PC-3 (cell line): ENCODE results near the gene DLL4. TPM values are rescaled to one million over a fixed set of nuclear protein-coding genes. Genes with fewer than 3 reads are reported as not detected.

Source experiments
- ATAC-seq: fragments of 200-7000 bp; cut with Tn5 transposase; 2 replicates; pipeline ENCODE4 v1.9.1; 2020; ENCODE audit warnings: mild to moderate bottlenecking, moderate library complexity
- Bru-seq: library from RNA; stranded (reverse); fragments of 400-500 nt; gene quantifications from one replicate; lab custom pipeline; 2021; lab: Mats Ljungman, UMichigan
- BruChase-seq, 2 experiments: library from RNA; stranded (reverse); fragments of 400-500 nt; gene quantifications; one replicate each; lab custom pipeline; 2021; lab: Mats Ljungman, UMichigan
- BruUV-seq: library from RNA; stranded (reverse); fragments of 400-500 nt; replicated peaks from 2 replicates; lab custom pipeline; 2021; lab: Mats Ljungman, UMichigan
- CTCF ChIA-PET: fragments of 300-600 bp; sonication (Branson Sonifier 250); formaldehyde crosslinking; loops from one replicate; lab custom pipeline; 2022; ENCODE audit warnings: antibody characterized with exemption; lab: Charles Lee
- POLR2A ChIA-PET: fragments of 300-600 bp; sonication (Branson Sonifier 250); formaldehyde crosslinking; loops from one replicate; lab custom pipeline; 2022; ENCODE audit warnings: antibody characterized with exemption; ENCODE audit not compliant: unreplicated experiment; lab: Charles Lee
- DNase-seq: peaks from one replicate; pipeline ENCODE4 v3.0.0-alpha.2; 2015
- H2AFZ ChIP-seq: fragments of 300-600 bp; sonication (generic); 2 replicates; pipeline ENCODE4 v1.6.0; 2016; ENCODE audit warnings: antibody characterized with exemption, low read length
- H3F3A ChIP-seq: fragments of 300-600 bp; sonication (generic); one replicate; pipeline ENCODE4 v1.6.0; 2017; ENCODE audit warnings: antibody characterized with exemption, low read length, control low read depth, mild to moderate bottlenecking; ENCODE audit not compliant: unreplicated experiment
- H3K27ac ChIP-seq: fragments of 300-600 bp; sonication (generic); 2 replicates; pipeline ENCODE4 v1.5.1; 2016; ENCODE audit warnings: mild to moderate bottlenecking, low read length
- H3K27me3 ChIP-seq: fragments of 300-600 bp; sonication (generic); 2 replicates; pipeline ENCODE4 v1.6.1; 2016; ENCODE audit warnings: low read length, mixed read lengths
- H3K36me3 ChIP-seq: fragments of 300-600 bp; sonication (generic); 2 replicates; pipeline ENCODE4 v1.6.1; 2016; ENCODE audit warnings: low read depth, mixed run types, low read length, mixed read lengths
- H3K4me1 ChIP-seq: fragments of 300-600 bp; sonication (generic); 2 replicates; pipeline ENCODE4 v1.5.1; 2016; ENCODE audit warnings: low read length; ENCODE audit not compliant: insufficient read depth
- H3K4me2 ChIP-seq: fragments of 300-600 bp; sonication (generic); 2 replicates; pipeline ENCODE4 v1.6.0; 2016; ENCODE audit warnings: low read length
- H3K4me3 ChIP-seq: fragments of 300-600 bp; sonication (generic); 2 replicates; pipeline ENCODE4 v1.5.1; 2016; ENCODE audit warnings: mild to moderate bottlenecking, low read length, mixed read lengths
- H3K79me2 ChIP-seq: fragments of 300-600 bp; sonication (generic); 2 replicates; pipeline ENCODE4 v1.6.1; 2017; ENCODE audit warnings: low read length, mixed read lengths
- H3K9ac ChIP-seq: fragments of 300-600 bp; sonication (generic); 2 replicates; pipeline ENCODE4 v1.6.0; 2016; ENCODE audit warnings: mild to moderate bottlenecking, low read length
- H3K9me2 ChIP-seq: fragments of 300-600 bp; sonication (generic); replicated peaks from 2 replicates; pipeline ENCODE4 v1.6.1; 2016; ENCODE audit warnings: mixed run types, low read length, mixed read lengths
- H3K9me3 ChIP-seq: fragments of 300-600 bp; sonication (generic); 2 replicates; pipeline ENCODE4 v1.6.1; 2016; ENCODE audit warnings: low read length, mixed read lengths
- H4K20me1 ChIP-seq: fragments of 300-600 bp; sonication (generic); 2 replicates; pipeline ENCODE4 v1.6.1; 2016; ENCODE audit warnings: low read length, mixed read lengths
- EZH2 ChIP-seq: fragments of 300-600 bp; sonication (generic); IDR thresholded peaks from one replicate; pipeline ENCODE4 v1.6.1; 2017; ENCODE audit warnings: antibody characterized with exemption, mild to moderate bottlenecking, low read length; ENCODE audit not compliant: unreplicated experiment
- EZH2phosphoT487 ChIP-seq: fragments of 300-600 bp; sonication (generic); IDR thresholded peaks from 2 replicates; pipeline ENCODE4 v1.6.1; 2018; ENCODE audit warnings: mild to moderate bottlenecking, antibody characterized with exemption, low read length, borderline replicate concordance
- intact Hi-C: fragments of 100-400 bp; cut with micrococcal nuclease; formaldehyde crosslinking; loops from 2 replicates; pipeline ENCODE4 v1.9.0; 2023
- long read RNA-seq: library from polyadenylated mRNA; unstranded; transcript quantifications from one replicate; pipeline ENCODE4 v2.0.0, GENCODE V29; 2021; ENCODE audit not compliant: unreplicated experiment
- total RNA-seq: library from RNA; depleted of rRNA; stranded (reverse); fragments of >200 nt; gene quantifications from 2 replicates; pipeline ENCODE4 v1.2.3, GENCODE V29; 2014; rRNA removed
- TF ChIP-seq, protein P1 (sequence below): fragments of 300-600 bp; sonication (generic); conservative IDR thresholded peaks from 2 replicates; pipeline ENCODE4 v1.5.1; 2017; ENCODE audit warnings: antibody characterized with exemption, low read depth, mild to moderate bottlenecking, low read length

The DLL4 gene
- 2.2 and 2.9 TPM in 2 replicates for total RNA-seq
- percentile 52 among the genes with signal in this experiment for Bru-seq, nascent RNA
- percentile 53 among the genes with signal in this experiment for BruChase-seq, experiment 1, labeled RNA remaining after a 6-hour chase
- BruChase-seq, experiment 2, labeled RNA remaining after a 2-hour chase: percentile 59 among the genes with signal in this experiment
- long read RNA-seq, transcript DLL4-204 (11 exons, 3,433 nt): major isoform, 6 of 33 reads
- long read RNA-seq, partial matches to known transcripts: 24 of 33 reads
- long read RNA-seq, other reads (novel, unspliced or antisense): 3 of 33 reads

DNA sequence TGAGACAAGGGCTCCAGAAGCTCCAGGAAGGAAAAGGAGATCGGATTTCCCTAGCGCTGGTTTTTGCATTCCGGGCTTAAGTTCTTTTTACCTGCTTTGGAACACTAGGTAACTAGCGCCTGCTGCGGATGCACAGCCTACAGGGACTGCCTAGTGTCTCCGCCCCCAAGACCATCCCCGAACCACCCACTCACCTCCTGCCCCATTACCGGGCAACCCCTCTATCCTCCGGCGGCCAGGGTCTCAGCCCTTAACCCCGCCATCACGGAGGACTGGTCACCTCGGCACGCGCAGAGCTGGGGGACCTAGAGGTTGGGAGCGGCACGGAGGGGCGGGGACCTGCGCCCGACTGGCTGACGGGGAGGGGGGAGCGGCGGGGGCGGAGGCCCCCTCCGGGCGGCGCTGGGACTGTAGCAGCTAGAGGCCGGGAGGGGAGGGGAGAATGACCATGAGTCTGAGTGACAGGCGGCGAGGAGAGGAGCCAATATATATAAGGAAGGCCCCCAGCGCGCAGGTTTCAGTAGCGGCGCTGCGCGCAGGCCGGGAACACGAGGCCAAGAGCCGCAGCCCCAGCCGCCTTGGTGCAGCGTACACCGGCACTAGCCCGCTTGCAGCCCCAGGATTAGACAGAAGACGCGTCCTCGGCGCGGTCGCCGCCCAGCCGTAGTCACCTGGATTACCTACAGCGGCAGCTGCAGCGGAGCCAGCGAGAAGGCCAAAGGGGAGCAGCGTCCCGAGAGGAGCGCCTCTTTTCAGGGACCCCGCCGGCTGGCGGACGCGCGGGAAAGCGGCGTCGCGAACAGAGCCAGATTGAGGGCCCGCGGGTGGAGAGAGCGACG is at the start of gene DLL4:
Gene DLL4 (plus strand): TSS at position 520 of the 839 bp plus-strand sequence. CDS start 329 bp downstream, outside the sequence.
- H2AFZ ChIP-seq: peak within 1 kb of the TSS; percentile 85
- 0 out of 2 replicates have a peak within 1 kb of the TSS, but pooled peaks have one; percentile 9 for H3K9ac ChIP-seq
- peak within 1 kb of the TSS; percentile 97 for H3K4me2 ChIP-seq
- no peaks in the 10 kb centered on the region for H3K36me3 ChIP-seq
- no peak within 1 kb of the TSS for H3K27ac ChIP-seq
- BruUV-seq: no TSS peak
- TF ChIP-seq EZH2 (no peak), EZH2phosphoT487 (no peak)
- TF ChIP-seq, protein P1, sequence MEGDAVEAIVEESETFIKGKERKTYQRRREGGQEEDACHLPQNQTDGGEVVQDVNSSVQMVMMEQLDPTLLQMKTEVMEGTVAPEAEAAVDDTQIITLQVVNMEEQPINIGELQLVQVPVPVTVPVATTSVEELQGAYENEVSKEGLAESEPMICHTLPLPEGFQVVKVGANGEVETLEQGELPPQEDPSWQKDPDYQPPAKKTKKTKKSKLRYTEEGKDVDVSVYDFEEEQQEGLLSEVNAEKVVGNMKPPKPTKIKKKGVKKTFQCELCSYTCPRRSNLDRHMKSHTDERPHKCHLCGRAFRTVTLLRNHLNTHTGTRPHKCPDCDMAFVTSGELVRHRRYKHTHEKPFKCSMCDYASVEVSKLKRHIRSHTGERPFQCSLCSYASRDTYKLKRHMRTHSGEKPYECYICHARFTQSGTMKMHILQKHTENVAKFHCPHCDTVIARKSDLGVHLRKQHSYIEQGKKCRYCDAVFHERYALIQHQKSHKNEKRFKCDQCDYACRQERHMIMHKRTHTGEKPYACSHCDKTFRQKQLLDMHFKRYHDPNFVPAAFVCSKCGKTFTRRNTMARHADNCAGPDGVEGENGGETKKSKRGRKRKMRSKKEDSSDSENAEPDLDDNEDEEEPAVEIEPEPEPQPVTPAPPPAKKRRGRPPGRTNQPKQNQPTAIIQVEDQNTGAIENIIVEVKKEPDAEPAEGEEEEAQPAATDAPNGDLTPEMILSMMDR: no peak
- H3K4me1 ChIP-seq: peaks cover 45% of the 10 kb centered on the region
- no peaks in the 10 kb centered on the region for H3K9me2 ChIP-seq
- intact Hi-C loops: loop anchor here (1.0 kb wide), 1 partner anchor 23 kb away; no protein-coding TSS in a partner anchor
- DNase-seq (peak; percentile 77), ATAC-seq (peak; percentile 49)
- peak within 1 kb of the TSS; percentile 76 for H3K4me3 ChIP-seq
- no peaks in the 10 kb centered on the region for H4K20me1 ChIP-seq
- H3K27me3 ChIP-seq: peaks cover 25% of the 10 kb centered on the region
- ChIA-PET CTCF (interaction anchor here (1.4 to 2.0 kb wide), 4 partner anchors 13 to 90 kb away, joined by 7 to 18 read pairs (median 12); no protein-coding TSS in a partner anchor), POLR2A (interaction anchor here (0.6 to 0.7 kb wide), 6 partner anchors 10 to 1164 kb away, joined by 4 to 14 read pairs (median 4); no protein-coding TSS in a partner anchor)
- no peaks in the 10 kb centered on the region for H3F3A ChIP-seq
- no peaks in the 10 kb centered on the region for H3K79me2 ChIP-seq
- no peaks in the 10 kb centered on the region for H3K9me3 ChIP-seq

- Histone ChIP-seq H2AFZ (no peak overlapping the region), H3K27ac (peak overlapping the region; percentile 61), H3K4me3 (no peak overlapping the region), H3K27me3 (no peaks in the 10 kb centered on the region), H3K9ac (no peak overlapping the region), H3K9me3 (no peaks in the 10 kb centered on the region), H3K4me2 (no peak overlapping the region), H3K36me3 (no peaks in the 10 kb centered on the region), H3F3A (no peaks in the 10 kb centered on the region), H3K9me2 (no peaks in the 10 kb centered on the region), H4K20me1 (no peaks in the 10 kb centered on the region), H3K79me2 (no peaks in the 10 kb centered on the region), H3K4me1 (peaks cover 15% of the 10 kb centered on the region)
- ChIA-PET CTCF (interaction anchor here (1.2 to 1.6 kb wide), 3 partner anchors 12 to 22 kb away, joined by 4 to 9 read pairs (median 6); partner anchors contain the start of gene VPS18), POLR2A (no interaction called here)
- no peak; the same call in 1 of the 2 replicates for ATAC-seq
- DNase-seq: no peak
- intact Hi-C loops: loop anchor here (2.0 kb wide), 1 partner anchor 13 kb away; no protein-coding TSS in a partner anchor
- BruUV-seq: no TSS peak
- TF ChIP-seq EZH2 (no peak), EZH2phosphoT487 (no peak)
- TF ChIP-seq, protein P1: no peak
Observed at GRCh38 chr15:40879609-40880008, 49.5 kb upstream of the DLL4 start.
